ENCODE measurements around the gene NEDD8.

Gene NEDD8

GRCh38 chr14:24181371-24182077 is 50.6 kb downstream of the NEDD8 start:
- Mint-ChIP-seq H3K27me3 (ENCODE audit: low read depth) (no peaks in the 10 kb centered on the region), H3K9me3 (no peaks in the 10 kb centered on the region), H3K4me1 (peaks cover 10% of the 10 kb centered on the region), H3K36me3 (ENCODE audit: low read depth) (peaks cover 39% of the 10 kb centered on the region), H3K27ac (peak overlapping the region in 1 of 3 experiments; percentile 98), H3K4me3 (no peak overlapping the region)
- no peak for TF ChIP-seq CTCF (IDR thresholded peaks at IDR 0.05; ENCODE audit: unreplicated experiment in 3 of 3)

- H3K4me1 Mint-ChIP-seq: peaks cover 10% of the 10 kb centered on the region
- peak overlapping the region in 1 of 3 experiments; percentile 11 for H3K4me3 Mint-ChIP-seq
- H3K27me3 Mint-ChIP-seq (ENCODE audit: low read depth): no peaks in the 10 kb centered on the region
- peaks cover 41% of the 10 kb centered on the region for H3K36me3 Mint-ChIP-seq (ENCODE audit: low read depth)
- no peak for TF ChIP-seq CTCF (IDR thresholded peaks at IDR 0.05; ENCODE audit: unreplicated experiment in 3 of 3)
- peak overlapping the region; percentile 97 to 98 (median 97) for H3K27ac Mint-ChIP-seq
- H3K9me3 Mint-ChIP-seq: no peaks in the 10 kb centered on the region
These were observed 52.0 kb downstream of the NEDD8 start for GRCh38 chr14:24179961-24180796.

- Mint-ChIP-seq H3K4me3 (peak overlapping the region in 1 of 3 experiments; percentile 11), H3K36me3 (ENCODE audit: low read depth) (peaks cover 48% of the 10 kb centered on the region), H3K27ac (peak overlapping the region; percentile 97 to 98 (median 97)), H3K27me3 (ENCODE audit: low read depth) (no peaks in the 10 kb centered on the region), H3K4me1 (peaks cover 10% of the 10 kb centered on the region), H3K9me3 (no peaks in the 10 kb centered on the region)
- TF ChIP-seq CTCF (IDR thresholded peaks at IDR 0.05; ENCODE audit: unreplicated experiment in 3 of 3): no peak
These were observed 52.7 kb downstream of the NEDD8 start for GRCh38 chr14:24179294-24179960.

GRCh38 chr14:24178399-24179178 is 53.6 kb downstream of the NEDD8 start:
- no peak overlapping the region for H3K4me3 Mint-ChIP-seq
- peak overlapping the region; percentile 97 to 98 (median 97) for H3K27ac Mint-ChIP-seq
- peaks cover 10% of the 10 kb centered on the region for H3K4me1 Mint-ChIP-seq
- no peaks in the 10 kb centered on the region for H3K9me3 Mint-ChIP-seq
- no peaks in the 10 kb centered on the region for H3K27me3 Mint-ChIP-seq (ENCODE audit: low read depth)
- peaks cover 49% of the 10 kb centered on the region for H3K36me3 Mint-ChIP-seq (ENCODE audit: low read depth)
- no peak for TF ChIP-seq CTCF (IDR thresholded peaks at IDR 0.05; ENCODE audit: unreplicated experiment in 3 of 3)

- no peak for TF ChIP-seq CTCF (IDR thresholded peaks at IDR 0.05; ENCODE audit: unreplicated experiment in 3 of 3)
- Mint-ChIP-seq H3K9me3 (no peaks in the 10 kb centered on the region), H3K27me3 (ENCODE audit: low read depth) (no peaks in the 10 kb centered on the region), H3K4me3 (no peak overlapping the region), H3K27ac (no peak overlapping the region), H3K36me3 (ENCODE audit: low read depth) (peaks cover 52% of the 10 kb centered on the region), H3K4me1 (peaks cover 10% of the 10 kb centered on the region)
These were observed 54.3 kb downstream of the NEDD8 start for GRCh38 chr14:24177891-24178290.

Data from nephron (organoid).